NCI-H1930 (cell line): ENCODE results near the gene TAS1R1.
A peak's percentile ranks its signal among the peaks of the same experiment; 100 is the strongest.

ENCODE experiments used
- DNase-seq, 2 experiments: peaks; one replicate each; lab custom pipeline; 2025; lab: John Stamatoyannopoulos, UW

TAS1R1 gene

GRCh38 chr1:6603915-6604558 is 48.9 kb downstream of the TAS1R1 start:
- DNase-seq, result no peak

GRCh38 chr1:6612641-6613360 is 57.7 kb downstream of the TAS1R1 start:
- peak in 1 of 2 experiments; percentile 51 for DNase-seq

- peak; percentile 96 to 99 for DNase-seq
These were observed 58.4 kb downstream of the TAS1R1 start, which contains the start of gene PHF13 for GRCh38 chr1:6613361-6614018. Gene PHF13 (plus strand): TSS chr1:6613731. CDS start chr1:6614067, 336 bp downstream.

- no peak for DNase-seq
These were observed 59.2 kb downstream of the TAS1R1 start for GRCh38 chr1:6614019-6614928.

GRCh38 chr1:6614929-6615785 is 60.0 kb downstream of the TAS1R1 start:
- DNase-seq, result no peak

DNA sequence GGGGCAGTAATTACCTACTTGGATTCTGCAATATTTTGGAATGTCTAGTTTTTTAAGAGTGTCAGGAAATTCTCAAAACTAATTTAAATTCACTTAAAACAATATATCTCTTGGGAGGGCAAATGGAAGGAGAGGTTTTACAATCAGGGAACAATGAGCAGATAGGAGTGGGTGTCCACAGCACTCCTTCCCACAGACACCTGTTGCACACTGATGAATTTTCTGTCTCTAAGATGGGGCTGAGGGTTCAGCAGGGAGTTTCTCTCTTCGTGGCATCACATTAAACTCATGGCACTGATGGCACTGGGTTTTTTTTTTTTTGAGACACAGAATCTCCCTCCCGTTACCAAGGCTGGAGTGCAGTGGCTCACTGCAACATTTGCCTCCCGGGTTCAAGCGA is 63.9 kb downstream of the TAS1R1 start:
- DNase-seq, result no peak

DNA sequence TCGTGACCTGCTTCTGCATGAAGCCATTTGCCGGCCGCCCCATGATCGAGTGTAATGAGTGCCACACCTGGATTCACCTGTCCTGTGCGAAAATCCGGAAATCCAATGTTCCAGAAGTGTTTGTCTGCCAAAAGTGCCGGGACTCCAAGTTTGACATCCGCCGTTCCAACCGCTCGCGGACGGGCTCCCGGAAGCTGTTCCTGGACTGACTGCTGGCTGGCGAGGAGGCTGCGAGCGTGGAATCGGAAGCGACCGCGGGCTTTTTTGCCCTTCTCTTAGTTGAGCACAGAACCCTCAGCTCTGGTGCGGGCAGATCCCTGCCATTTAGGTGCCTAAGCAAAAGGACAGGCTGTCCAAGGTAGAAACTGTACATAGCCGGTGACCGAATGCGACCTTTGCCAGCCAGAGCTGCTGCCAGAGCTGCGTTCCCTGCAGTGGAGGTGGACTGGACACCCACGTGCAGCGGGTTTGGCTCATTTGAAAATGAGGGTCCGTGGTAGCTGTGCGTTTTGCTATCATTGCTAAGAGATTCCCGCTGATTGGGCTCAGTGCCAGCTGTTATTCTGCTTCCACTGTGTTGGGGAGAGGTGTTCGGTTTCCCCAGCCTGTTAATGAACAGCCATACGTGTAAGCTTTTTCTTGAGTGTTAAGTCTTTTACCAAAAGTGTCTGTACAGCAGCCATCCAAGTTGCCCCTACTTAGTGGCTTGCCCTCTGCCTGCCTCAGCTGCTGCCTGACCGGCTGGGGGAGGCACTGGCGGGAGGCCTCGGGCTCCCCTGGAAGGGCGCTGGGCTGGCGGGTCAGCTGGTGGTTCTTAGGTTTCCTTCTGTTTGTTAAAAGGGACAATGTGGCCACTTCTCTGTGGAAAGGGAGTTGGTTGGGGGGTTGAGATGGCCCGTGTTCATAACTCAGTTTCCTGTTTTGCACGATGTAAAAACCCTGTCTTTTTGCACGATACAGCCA is 66.6 kb downstream of the TAS1R1 start:
- no peak for DNase-seq

GRCh38 chr1:6622396-6623152 is 67.5 kb downstream of the TAS1R1 start:
- no peak for DNase-seq

GRCh38 chr1:6623269-6623965 is 68.3 kb downstream of the TAS1R1 start:
- DNase-seq, result no peak

- DNase-seq, result peak; percentile 63 to 77
These were observed 69.8 kb downstream of the TAS1R1 start, which contains the start of gene THAP3 for GRCh38 chr1:6624710-6625583. Gene THAP3 (plus strand): TSS chr1:6624868. CDS start chr1:6625219, 351 bp downstream.

GRCh38 chr1:6625584-6626149 is 70.6 kb downstream of the TAS1R1 start:
- DNase-seq, result no peak

GRCh38 chr1:6627031-6627430 is 71.9 kb downstream of the TAS1R1 start:
- no peak for DNase-seq

GRCh38 chr1:6627841-6628545 is 72.9 kb downstream of the TAS1R1 start:
- DNase-seq, result no peak

- DNase-seq, result no peak
These were observed 73.9 kb downstream of the TAS1R1 start for GRCh38 chr1:6628971-6629479.
